GM03348 (cell line): ENCODE results near the gene CAMK2B.

Experiments
- DNase-seq: peaks from one replicate; pipeline ENCODE4 v3.0.0; 2012; ENCODE audit warnings: low spot score

CAMK2B gene

GRCh38 chr7:44308596-44309270 lies 16.7 kb downstream of the CAMK2B start:
- DNase-seq = peak; percentile 10

DNA sequence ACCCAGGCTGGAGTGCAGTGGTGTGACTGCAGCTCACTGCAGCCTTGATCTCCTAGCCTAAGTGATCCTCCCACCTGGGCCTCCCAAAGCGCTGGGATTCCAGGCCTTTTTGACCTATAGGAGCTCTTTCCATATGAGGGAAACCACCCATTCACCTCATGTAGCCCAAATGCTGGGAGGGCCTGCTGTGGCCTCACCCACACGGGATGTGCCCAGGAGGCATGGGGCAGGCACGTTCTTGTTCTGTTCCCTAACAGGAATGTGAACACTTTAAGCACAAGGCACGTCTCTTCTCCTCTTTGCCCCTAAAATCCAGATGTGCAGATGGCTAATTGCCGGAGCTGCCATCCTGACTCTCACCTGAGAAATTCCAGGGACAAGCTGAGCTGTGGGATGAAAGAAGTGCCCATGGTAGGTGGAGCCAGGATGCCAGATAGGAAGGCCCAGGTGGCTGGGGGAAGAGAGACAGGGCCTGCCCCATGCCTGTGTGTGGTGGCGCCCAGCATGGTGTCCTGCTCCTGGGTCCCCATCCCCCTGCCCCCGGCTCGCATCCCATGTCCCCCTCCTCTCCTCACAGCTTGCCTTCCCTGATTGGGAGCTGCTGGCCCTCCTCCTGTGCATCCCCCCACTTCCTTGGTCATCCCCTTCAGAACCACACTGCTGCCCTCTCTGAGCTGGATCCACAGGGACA lies 17.3 kb downstream of the CAMK2B start:
- peak; percentile 4 for DNase-seq

- peak; percentile 71 for DNase-seq
Observed at GRCh38 chr7:44307301-44307900, 18.0 kb downstream of the CAMK2B start.

DNA sequence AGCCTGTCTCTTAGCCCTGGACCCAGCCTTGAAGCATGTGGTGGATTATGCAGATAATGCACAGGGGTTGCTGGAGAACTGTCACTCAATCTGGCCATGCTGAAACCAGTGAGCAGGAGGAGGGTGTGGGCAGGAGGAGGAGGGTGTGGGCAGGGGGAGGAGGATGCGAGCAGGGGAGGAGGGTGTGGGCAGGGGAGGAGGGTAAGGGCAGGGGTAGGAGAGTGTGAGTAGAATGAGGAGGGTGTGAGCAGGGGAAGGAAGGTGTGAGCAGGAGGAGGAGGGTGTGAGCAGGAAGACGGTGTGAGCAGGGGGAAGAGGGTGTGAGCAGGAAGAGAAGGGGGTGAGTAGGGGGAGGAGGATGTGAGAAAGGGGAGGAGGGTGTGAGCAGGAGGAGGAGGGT lies 18.8 kb downstream of the CAMK2B start:
- peak; percentile 6 for DNase-seq

- peak; percentile 8 for DNase-seq
Observed at GRCh38 chr7:44305564-44306507, 19.6 kb downstream of the CAMK2B start.

- peak; percentile 3 for DNase-seq
Observed at GRCh38 chr7:44294325-44295069, 30.9 kb downstream of the CAMK2B start.

GRCh38 chr7:44293561-44294324 lies 31.7 kb downstream of the CAMK2B start:
- DNase-seq = no peak

- no peak for DNase-seq
Observed at GRCh38 chr7:44292876-44293560, 32.4 kb downstream of the CAMK2B start.

DNA sequence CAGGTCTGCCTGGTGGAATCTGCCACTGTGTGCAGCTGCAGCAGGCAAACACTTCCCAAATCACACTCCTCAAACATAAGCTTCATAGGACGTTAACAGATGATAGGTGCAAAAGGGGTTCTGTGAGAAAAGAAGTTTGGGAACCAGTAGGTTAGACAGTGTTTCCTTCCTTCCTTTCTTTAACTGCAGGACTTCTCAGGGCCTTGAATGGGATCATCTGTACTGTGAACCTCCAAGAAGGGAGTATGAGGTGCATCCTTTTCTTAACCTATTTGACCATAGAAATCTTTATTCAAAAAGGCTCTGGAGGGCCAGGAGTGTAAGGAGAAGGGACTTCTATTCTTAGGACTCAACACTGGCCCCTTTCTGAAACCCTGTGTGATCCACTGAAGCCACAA lies 33.0 kb downstream of the CAMK2B start:
- no peak for DNase-seq

GRCh38 chr7:44291733-44292419 lies 33.5 kb downstream of the CAMK2B start:
- no peak for DNase-seq

- DNase-seq = no peak
Observed at GRCh38 chr7:44291066-44291732, 34.2 kb downstream of the CAMK2B start.

GRCh38 chr7:44290252-44290620 lies 35.2 kb downstream of the CAMK2B start:
- no peak for DNase-seq

DNA sequence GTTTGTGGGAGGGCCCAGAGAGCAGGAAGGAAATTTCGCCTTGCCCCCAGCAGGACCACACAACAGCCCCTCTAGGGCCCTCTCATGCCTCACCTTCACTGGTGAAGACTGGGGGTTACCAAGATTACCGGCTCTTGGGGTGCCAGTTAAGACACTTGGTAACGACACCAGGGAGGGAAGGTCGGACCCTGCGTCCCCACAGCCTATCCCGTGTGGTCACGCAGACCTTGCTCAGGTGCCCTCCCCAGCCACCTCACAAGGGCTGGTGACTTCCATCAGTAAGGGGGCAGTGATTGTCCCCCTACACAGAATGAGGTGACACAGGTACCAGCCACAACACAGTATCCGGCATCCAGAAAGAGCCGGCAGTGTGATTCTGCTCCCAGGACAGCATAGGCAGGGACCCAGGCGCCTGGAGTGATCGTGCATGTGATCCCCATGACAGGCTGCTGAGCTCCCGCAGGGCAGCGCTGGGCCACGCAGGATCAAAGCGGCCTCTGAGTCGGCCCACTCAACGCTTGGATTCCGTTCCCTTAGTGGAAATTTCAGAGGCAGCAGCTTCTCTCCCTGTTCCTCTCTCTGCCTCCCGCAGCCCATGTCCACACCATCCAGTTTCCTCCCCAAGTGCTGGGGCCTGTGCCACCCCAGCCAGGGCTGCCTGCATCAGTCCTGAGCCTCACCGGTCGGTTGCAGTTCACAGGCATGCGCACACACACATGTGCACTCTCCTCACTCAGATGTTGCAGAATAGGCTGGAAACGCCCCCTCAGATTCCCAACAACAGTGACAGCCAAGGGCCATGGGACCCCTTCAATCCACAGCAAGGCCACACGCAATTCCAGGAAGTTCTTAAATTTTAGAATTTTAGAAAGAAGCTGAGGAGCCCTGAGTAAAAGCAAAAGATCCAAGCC lies 35.8 kb downstream of the CAMK2B start:
- no peak for DNase-seq

- no peak for DNase-seq
Observed at GRCh38 chr7:44288811-44289340, 36.5 kb downstream of the CAMK2B start.

- DNase-seq = no peak
Observed at GRCh38 chr7:44288381-44288685, 37.1 kb downstream of the CAMK2B start.

DNA sequence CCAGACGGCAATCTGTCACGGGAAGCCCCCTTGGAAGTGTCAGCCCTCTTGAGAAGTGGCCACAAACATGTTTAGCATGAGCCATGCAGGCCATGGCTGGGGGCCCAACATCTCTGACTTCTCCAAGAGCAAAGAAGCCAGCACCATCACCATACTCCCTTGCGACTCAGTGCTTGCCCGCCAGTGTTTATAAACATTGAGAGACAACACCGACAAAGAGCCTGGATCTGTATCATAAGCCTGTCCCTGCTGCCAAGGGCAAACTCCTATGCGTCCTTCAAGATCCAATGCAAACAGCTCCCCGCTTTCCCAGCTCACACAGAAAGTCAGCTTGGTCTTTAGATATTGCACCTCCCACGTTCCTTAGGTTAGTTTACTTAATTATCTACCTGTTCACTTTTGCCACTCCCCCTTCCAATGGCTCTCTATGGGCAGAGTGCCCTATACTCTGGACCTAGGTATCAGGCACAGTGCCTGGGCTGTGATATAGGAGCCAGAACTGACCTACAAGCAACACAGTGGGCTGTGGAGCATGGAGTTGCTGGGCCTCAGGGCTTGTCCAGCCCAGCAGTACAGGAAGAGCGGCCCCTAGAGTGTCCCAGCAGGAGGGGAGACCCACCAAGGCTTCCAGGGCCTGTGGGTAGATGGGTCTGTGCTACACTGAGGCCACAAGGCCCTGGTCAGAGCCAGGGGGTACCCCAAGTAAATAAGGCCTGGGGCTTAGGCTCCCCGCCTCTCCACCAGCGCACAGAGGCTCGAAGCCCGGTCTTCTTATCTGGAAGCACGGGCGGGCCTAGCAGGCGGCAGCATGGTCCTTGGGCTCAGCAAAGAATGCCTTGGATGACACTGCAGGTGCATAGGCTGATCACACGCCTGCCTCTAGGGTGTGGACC lies 37.7 kb downstream of the CAMK2B start:
- no peak for DNase-seq
